ENCODE measurements around the gene BEST2. TPM values are rescaled to one million over a fixed set of nuclear protein-coding genes. Genes with fewer than 3 reads are reported as not detected.

BEST2 gene
- total and polyA plus RNA-seq, 2 of the 4 experiments (the other 2 are of a cell fraction): not detected

GRCh38 chr19:12793290-12794195 is 42.0 kb downstream of the BEST2 start:
- Histone ChIP-seq H3K9me1 (ENCODE audit: insufficient read depth, low read length) (no peaks in the 10 kb centered on the region; the same call in 1 of the 2 replicates), H3K79me1 (ENCODE audit: low read depth in 1 of 2, low read length in 2 of 2) (peaks cover 0 to 34% of the 10 kb centered on the region in 2 experiments; a peak in 2 of 4 replicates), H2BK15ac (ENCODE audit: low read depth, low read length) (0 out of 3 replicates have a peak overlapping the region, but pooled peaks have one; percentile 51), H3K4me2 (ENCODE audit: low read depth, low read length) (peak overlapping the region; percentile 80), H3K18ac (ENCODE audit: low read depth, low read length) (peak overlapping the region; percentile 69), H2AFZ (replicated peaks; ENCODE audit: low read length, poor library complexity) (peak overlapping the region; percentile 91), H3K27me3 (ENCODE audit: control insufficient read depth, insufficient read depth, low read length) (no peaks in the 10 kb centered on the region), H2AK9ac (replicated peaks; ENCODE audit: low read depth, low read length, poor library complexity) (peak overlapping the region; percentile 99), H2BK20ac (ENCODE audit: low read depth, low read length) (peak overlapping the region; percentile 69; the same call in 1 of the 2 replicates), H2BK120ac (ENCODE audit: low read depth, low read length) (peak overlapping the region; percentile 79), H3K4ac (ENCODE audit: low read depth, low read length) (peak overlapping the region; percentile 97), H3K14ac (replicated peaks; ENCODE audit: low read depth, low read length) (peak overlapping the region; percentile 95), H3K23ac (ENCODE audit: low read depth, low read length) (peak overlapping the region; percentile 89), H3K9me3 (ENCODE audit: control insufficient read depth, insufficient read depth, low read length) (no peaks in the 10 kb centered on the region), H3K36me3 (ENCODE audit: control insufficient read depth, insufficient read depth, low read length) (no peaks in the 10 kb centered on the region), H3K56ac (ENCODE audit: extremely low read depth, insufficient read depth, low read length) (peak overlapping the region; percentile 70), H4K91ac (ENCODE audit: insufficient read depth, low read depth, low read length) (peak overlapping the region; percentile 88), H2AK5ac (ENCODE audit: low read depth, low read length) (peak overlapping the region; percentile 96), H4K20me1 (ENCODE audit: insufficient read depth, low read length) (peaks cover 20% of the 10 kb centered on the region), H3K9ac (ENCODE audit: low read depth, low read length) (peak overlapping the region; percentile 80), H2BK5ac (ENCODE audit: low read depth, low read length, poor library complexity, severe bottlenecking) (peak overlapping the region; percentile 92), H4K5ac (ENCODE audit: low read depth, low read length) (peak overlapping the region; percentile 61), H3K4me3 (ENCODE audit: insufficient read depth, low read depth, low read length) (peak overlapping the region; percentile 97), H3K27ac (ENCODE audit: insufficient read depth, low read length) (peak overlapping the region; percentile 85), H4K8ac (ENCODE audit: low read depth in 2 of 2, low read length in 2 of 2) (peak overlapping the region; percentile 43 to 88), H3K4me1 (ENCODE audit: control insufficient read depth, insufficient read depth, low read length) (peaks cover 14% of the 10 kb centered on the region)
- DNase-seq: peak; percentile 92
- CTCF ChIA-PET: interaction anchor here (0.5 to 3.0 kb wide), 9 partner anchors 15 to 392 kb away, joined by 3 to 23 read pairs (median 6); no protein-coding TSS in a partner anchor
- TF ChIP-seq RCOR1 (IDR thresholded peaks at IDR 0.05; ENCODE audit: insufficient replicate concordance, low read length) (no peak), CTCF (conservative IDR thresholded peaks at IDR 0.05; ENCODE audit: low read depth, low read length) (no peak), CHD1 (IDR thresholded peaks at IDR 0.05; ENCODE audit: low read depth, low read length) (peak; percentile 63; the same call in 1 of the 2 replicates), NFE2L2 (IDR thresholded peaks at IDR 0.05; ENCODE audit: low read depth, low read length) (0 out of 2 replicates have a peak, but pooled peaks have one; percentile 35), BHLHE40 (IDR thresholded peaks at IDR 0.05; ENCODE audit: low read depth, low read length) (peak; percentile 17), ELK1 (IDR thresholded peaks at IDR 0.05; ENCODE audit: borderline replicate concordance, low read depth, low read length) (peak; percentile 99), RFX5 (IDR thresholded peaks at IDR 0.05; ENCODE audit: low read depth, low read length) (peak; percentile 75; the same call in 1 of the 2 replicates), SMC3 (IDR thresholded peaks at IDR 0.05; ENCODE audit: low read depth, low read length) (no peak), MAZ (IDR thresholded peaks at IDR 0.05; ENCODE audit: borderline replicate concordance, low read depth, low read length) (peak; percentile 85), POLR2A (IDR thresholded peaks at IDR 0.05; ENCODE audit: low read depth, low read length) (peak; percentile 96), USF2 (IDR thresholded peaks at IDR 0.05; ENCODE audit: low read depth, low read length) (peak; percentile 80), MAFK (IDR thresholded peaks at IDR 0.05; ENCODE audit: low read depth, low read length) (peak; percentile 8; the same call in 1 of the 2 replicates)
- intact Hi-C loops (cut with micrococcal nuclease) (no loop called here), dilution Hi-C loops (cut with HindIII; ENCODE audit: low sequenced_read_pairs, unreplicated experiment) (no loop called here), in situ Hi-C loops (cut with MboI; ENCODE audit: low sequenced_read_pairs) (loop anchor here (25.0 kb wide), 1 partner anchor 1044 kb away; no protein-coding TSS in a partner anchor)
- POLR2A ChIA-PET (ENCODE audit: unreplicated experiment): interaction anchor here (0.6 to 2.4 kb wide), 3 partner anchors 11 to 243 kb away, joined by 3 to 11 read pairs (median 9); no protein-coding TSS in a partner anchor
- WGBS, 2 experiments (ENCODE audit: extremely low coverage in 2 of 2, insufficient read length in 1 of 2): 0% methylated on average over 35 of the region's 81 CpGs; no CpG with 5 or more reads in 1 of the 2 experiments
- BruUV-seq (replicated peaks): no TSS peak
- ATAC-seq (ENCODE audit: low read depth): peak; percentile 28
